ENCODE results near the gene KIF13A.
"Not testable (repeated sequence)": the region's sequence is repeated elsewhere in the genome, so short reads cannot be mapped to it uniquely, and the experiment has no call there.

KIF13A gene

GRCh38 chr6:17894905-17895304 lies 92.5 kb downstream of the KIF13A start:
- peaks cover 7 to 31% (median 21%) of the 10 kb centered on the region in 10 experiments for H3K4me1 ChIP-seq
- H3K27ac ChIP-seq: no peak overlapping the region
- H4K20me1 ChIP-seq: no peaks in the 10 kb centered on the region
- H3K9me3 ChIP-seq (replicated peaks in 1 of 11): peaks cover 42 to 62% (median 51%) of the 10 kb centered on the region in 11 experiments
- H3K4me2 ChIP-seq: no peak overlapping the region
- peak overlapping the region in 2 of 10 experiments; percentile 1 to 32; a peak in 2 of 20 replicates for H3K4me3 ChIP-seq
- no peak overlapping the region for H3K9ac ChIP-seq
- H3K36me3 ChIP-seq: peaks cover 31 to 58% (median 44%) of the 10 kb centered on the region in 11 experiments
- TF ChIP-seq Cebpa-rat (IDR thresholded peaks at IDR 0.05): no peak
- no peaks in the 10 kb centered on the region for H3K27me3 ChIP-seq

GRCh38 chr6:17894191-17894590 lies 93.2 kb downstream of the KIF13A start:
- Histone ChIP-seq H3K9ac (no peak overlapping the region), H3K27me3 (no peaks in the 10 kb centered on the region), H4K20me1 (no peaks in the 10 kb centered on the region), H3K9me3 (replicated peaks in 1 of 11) (peaks cover 42 to 61% (median 51%) of the 10 kb centered on the region in 11 experiments), H3K36me3 (peaks cover 31 to 63% (median 44%) of the 10 kb centered on the region in 11 experiments), H3K27ac (no peak overlapping the region), H3K4me2 (no peak overlapping the region), H3K4me3 (0 out of 20 replicates have a peak overlapping the region, but pooled peaks of 1 of the 10 experiments have one; percentile 1), H3K4me1 (peaks cover 11 to 33% (median 22%) of the 10 kb centered on the region in 10 experiments)
- TF ChIP-seq Cebpa-rat (IDR thresholded peaks at IDR 0.05): no peak

- peak overlapping the region in 4 of 11 experiments; percentile 26 to 50 (median 32); a peak in 6 of 22 replicates for H3K27ac ChIP-seq
- H3K4me1 ChIP-seq: peaks cover 11 to 37% (median 24%) of the 10 kb centered on the region in 10 experiments
- H4K20me1 ChIP-seq: no peaks in the 10 kb centered on the region
- H3K4me2 ChIP-seq: peak overlapping the region in 9 of 11 experiments; percentile 14 to 76 (median 58); a peak in 17 of 22 replicates
- peaks cover 25 to 58% (median 40%) of the 10 kb centered on the region in 11 experiments for H3K36me3 ChIP-seq
- no peak overlapping the region for H3K9ac ChIP-seq
- no peak for TF ChIP-seq Cebpa-rat (IDR thresholded peaks at IDR 0.05)
- H3K27me3 ChIP-seq: no peaks in the 10 kb centered on the region
- H3K4me3 ChIP-seq: no peak overlapping the region
- H3K9me3 ChIP-seq (replicated peaks in 1 of 11): peaks cover 36 to 51% (median 44%) of the 10 kb centered on the region in 11 experiments
Observed at GRCh38 chr6:17892097-17892686, 95.2 kb downstream of the KIF13A start.

GRCh38 chr6:17890309-17890708 lies 97.1 kb downstream of the KIF13A start:
- Histone ChIP-seq H3K36me3 (peaks cover 15 to 39% (median 21%) of the 10 kb centered on the region in 11 experiments), H3K4me3 (no peak overlapping the region), H3K9ac (no peak overlapping the region), H3K4me1 (peaks cover 28 to 56% (median 43%) of the 10 kb centered on the region in 10 experiments), H3K4me2 (peak overlapping the region in 8 of 11 experiments; percentile 1 to 37 (median 23); a peak in 9 of 22 replicates), H4K20me1 (peaks cover 0 to 7% (median 0%) of the 10 kb centered on the region in 11 experiments; a peak in 2 of 22 replicates), H3K9me3 (replicated peaks in 1 of 11) (peaks cover 17 to 33% (median 25%) of the 10 kb centered on the region in 11 experiments), H3K27me3 (no peaks in the 10 kb centered on the region), H3K27ac (no peak overlapping the region)
- TF ChIP-seq Cebpa-rat (IDR thresholded peaks at IDR 0.05): no peak

- not testable (repeated sequence) for H4K20me1 ChIP-seq, H3K27me3 ChIP-seq, H3K27ac ChIP-seq, H3K4me3 ChIP-seq, H3K9ac ChIP-seq
- peaks cover 9 to 33% (median 16%) of the 10 kb centered on the region in 11 experiments; a peak in 21 of 22 replicates for H3K36me3 ChIP-seq
- peaks cover 33 to 60% (median 47%) of the 10 kb centered on the region in 10 experiments for H3K4me1 ChIP-seq
- H3K9me3 ChIP-seq (replicated peaks in 1 of 11): peaks cover 12 to 27% (median 20%) of the 10 kb centered on the region in 11 experiments
- H3K4me2 ChIP-seq: peak overlapping the region in 7 of 11 experiments; percentile 1 to 37 (median 25); a peak in 7 of 22 replicates
Observed at GRCh38 chr6:17889777-17890176, 97.7 kb downstream of the KIF13A start.

- TF ChIP-seq Cebpa-rat (IDR thresholded peaks at IDR 0.05): no peak
- Histone ChIP-seq H3K9ac (no peak overlapping the region), H3K4me1 (peaks cover 57 to 76% (median 64%) of the 10 kb centered on the region in 10 experiments), H3K27ac (peak overlapping the region in 1 of 11 experiments; percentile 72; a peak in 1 of 22 replicates), H3K27me3 (no peaks in the 10 kb centered on the region), H4K20me1 (peaks cover 0 to 24% (median 0%) of the 10 kb centered on the region in 11 experiments; a peak in 4 of 22 replicates), H3K4me2 (peak overlapping the region in 10 of 11 experiments; percentile 65 to 94 (median 90); a peak in 18 of 22 replicates), H3K4me3 (no peak overlapping the region), H3K36me3 (peaks cover 0 to 25% (median 0%) of the 10 kb centered on the region in 11 experiments; a peak in 3 of 22 replicates), H3K9me3 (replicated peaks in 1 of 11) (peaks cover 0 to 5% (median 0%) of the 10 kb centered on the region in 11 experiments; a peak in 1 of 22 replicates)
Observed at GRCh38 chr6:17886891-17887290, 100.5 kb downstream of the KIF13A start.

- Histone ChIP-seq H3K4me2 (peak overlapping the region; percentile 65 to 94 (median 89)), H3K27me3 (no peaks in the 10 kb centered on the region), H3K27ac (peak overlapping the region in 9 of 11 experiments; percentile 66 to 83 (median 74); a peak in 16 of 22 replicates), H3K4me3 (peak overlapping the region in 3 of 10 experiments; percentile 19 to 34 (median 29); a peak in 2 of 20 replicates), H3K9ac (peak overlapping the region in 7 of 11 experiments; percentile 2 to 72 (median 67); a peak in 6 of 22 replicates), H3K4me1 (peaks cover 59 to 77% (median 67%) of the 10 kb centered on the region in 10 experiments), H3K36me3 (peaks cover 0 to 29% (median 0%) of the 10 kb centered on the region in 11 experiments; a peak in 1 of 22 replicates), H4K20me1 (peaks cover 0 to 24% (median 0%) of the 10 kb centered on the region in 11 experiments; a peak in 4 of 22 replicates), H3K9me3 (replicated peaks in 1 of 11) (no peaks in the 10 kb centered on the region)
- TF ChIP-seq Cebpa-rat (IDR thresholded peaks at IDR 0.05): no peak
Observed at GRCh38 chr6:17885889-17886576, 101.4 kb downstream of the KIF13A start.

GRCh38 chr6:17884498-17885478 lies 102.6 kb downstream of the KIF13A start:
- Histone ChIP-seq H3K4me3 (peak overlapping the region in 9 of 10 experiments; percentile 19 to 55 (median 37); a peak in 15 of 20 replicates), H3K36me3 (peaks cover 0 to 28% (median 0%) of the 10 kb centered on the region in 11 experiments; a peak in 1 of 22 replicates), H3K4me2 (peak overlapping the region; percentile 65 to 94 (median 89)), H3K27me3 (no peaks in the 10 kb centered on the region), H3K9me3 (replicated peaks in 1 of 11) (no peaks in the 10 kb centered on the region), H3K4me1 (peaks cover 54 to 72% (median 62%) of the 10 kb centered on the region in 10 experiments), H4K20me1 (peaks cover 0 to 24% (median 0%) of the 10 kb centered on the region in 11 experiments; a peak in 4 of 22 replicates), H3K9ac (peak overlapping the region; percentile 35 to 72 (median 60); a peak in 21 of 22 replicates), H3K27ac (peak overlapping the region; percentile 1 to 83 (median 72); a peak in 20 of 22 replicates)
- TF ChIP-seq Cebpa-rat (IDR thresholded peaks at IDR 0.05): no peak
